Panc1 (cell line): Measurements from ENCODE around the gene PRSS16. TPM values are rescaled to one million over a fixed set of nuclear protein-coding genes. Genes with fewer than 3 reads are reported as not detected.

Experiments used
- ATAC-seq: fragments of 200-7000 bp; cut with Tn5 transposase; 2 replicates; pipeline ENCODE4 v1.9.1; 2020; ENCODE audit warnings: mild to moderate bottlenecking, moderate library complexity
- BruUV-seq: library from RNA; stranded (reverse); fragments of 400-500 nt; replicated peaks from 2 replicates; lab custom pipeline; 2021; lab: Mats Ljungman, UMichigan
- CTCF ChIA-PET: fragments of 300-600 bp; sonication (Branson Sonifier 250); formaldehyde crosslinking; loops from one replicate; lab custom pipeline; 2022; ENCODE audit warnings: antibody characterized with exemption; lab: Charles Lee
- POLR2A ChIA-PET: fragments of 300-600 bp; sonication (Branson Sonifier 250); formaldehyde crosslinking; loops from one replicate; lab custom pipeline; 2022; ENCODE audit warnings: antibody characterized with exemption; lab: Charles Lee
- DNase-seq: peaks from one replicate; pipeline ENCODE4 v3.0.0-alpha.2; 2010; ENCODE audit warnings: low read depth, low spot score
- H3K27ac ChIP-seq: 2 replicates; pipeline ENCODE4 v1.5.1; 2011; ENCODE audit warnings: mild to moderate bottlenecking, low read length, inconsistent platforms
- H3K27me3 ChIP-seq: fragments of 200-500 bp; sonication (Bioruptor generic); 2 replicates; pipeline ENCODE4 v1.6.0; 2014; ENCODE audit warnings: low read length, inconsistent platforms; ENCODE audit not compliant: control insufficient read depth, insufficient read depth
- H3K36me3 ChIP-seq: fragments of 200-500 bp; sonication (Bioruptor generic); 2 replicates; pipeline ENCODE4 v1.5.1; 2014; ENCODE audit warnings: inconsistent platforms, mild to moderate bottlenecking, low read length, moderate library complexity; ENCODE audit not compliant: control insufficient read depth, insufficient read depth
- H3K4me1 ChIP-seq: 2 replicates; pipeline ENCODE4 v1.5.1; 2011; ENCODE audit warnings: inconsistent platforms, mild to moderate bottlenecking, low read length, moderate library complexity; ENCODE audit not compliant: control insufficient read depth, insufficient read depth
- H3K4me3 ChIP-seq, 2 experiments: 2 replicates each; pipeline ENCODE4 v1.5.1; 2011 to 2012; ENCODE audit warnings: low read depth in 2 of 2, low read length in 2 of 2, mild to moderate bottlenecking in 2 of 2, inconsistent platforms in 1 of 2, moderate library complexity in 1 of 2
- H3K9me3 ChIP-seq: fragments of 200-500 bp; sonication (Bioruptor generic); 2 replicates; pipeline ENCODE4 v1.5.1; 2014; ENCODE audit warnings: low read depth, mild to moderate bottlenecking, inconsistent platforms, low read length, moderate library complexity; ENCODE audit not compliant: control insufficient read depth, insufficient read depth
- CTCF ChIP-seq: fragments of 450-650 bp; IDR thresholded peaks from 2 replicates; pipeline ENCODE4 v1.5.1; 2017; ENCODE audit warnings: mild to moderate bottlenecking
- POLR2AphosphoS5 ChIP-seq: IDR thresholded peaks from 2 replicates; pipeline ENCODE4 v1.6.1; 2012; ENCODE audit warnings: mild to moderate bottlenecking, low read depth, low read length, moderate library complexity
- REST ChIP-seq, 2 experiments: IDR thresholded peaks; 2 replicates each; pipeline ENCODE4 v1.6.1; 2011 to 2012; ENCODE audit warnings: low read depth in 2 of 2, control low read depth in 1 of 2, low read length in 1 of 2, mild to moderate bottlenecking in 1 of 2, moderate library complexity in 1 of 2; ENCODE audit not compliant: insufficient read depth in 1 of 2
- SIN3A ChIP-seq: IDR thresholded peaks from 2 replicates; pipeline ENCODE4 v1.6.1; 2012; ENCODE audit warnings: low read depth, mild to moderate bottlenecking, low read length, moderate library complexity, borderline replicate concordance; ENCODE audit not compliant: insufficient read depth
- TCF7L2 ChIP-seq: IDR thresholded peaks from 2 replicates; pipeline ENCODE4 v1.6.1; 2011; ENCODE audit warnings: mild to moderate bottlenecking, low read depth, low read length, inconsistent platforms
- in situ Hi-C: cut with HindIII; loops from 2 replicates; pipeline ENCODE4 v1.10.0; 2016; ENCODE audit warnings: low sequenced_read_pairs, low pct_unique_long_range_greater_than_20kb
- intact Hi-C: fragments of 100-400 bp; cut with micrococcal nuclease; formaldehyde crosslinking; loops from one replicate; pipeline ENCODE4 v1.10.0; 2022; ENCODE audit not compliant: unreplicated experiment
- total RNA-seq: library from RNA; stranded (reverse); gene quantifications from one replicate; pipeline ENCODE4 v1.2.1, GENCODE V29; 2021; ENCODE audit not compliant: unreplicated experiment

The PRSS16 gene
- total RNA-seq, 1 experiment from 2014 or later: 4.7 TPM

- DNase-seq (no peak), ATAC-seq (no peak)
- H3K27ac ChIP-seq: peak overlapping the region; percentile 46; the same call in 1 of the 2 replicates
- no TSS peak for BruUV-seq
- in situ Hi-C loops: no loop called here
- H3K4me3 ChIP-seq: peak overlapping the region; percentile 58 to 85
- no peaks in the 10 kb centered on the region for H3K9me3 ChIP-seq
- CTCF ChIA-PET: no interaction called here
- H3K36me3 ChIP-seq: no peaks in the 10 kb centered on the region
- TF ChIP-seq SIN3A: no peak
- POLR2A ChIA-PET: no interaction called here
- H3K4me1 ChIP-seq: peaks cover 14% of the 10 kb centered on the region
- intact Hi-C loops: no loop called here
- no peaks in the 10 kb centered on the region for H3K27me3 ChIP-seq
Measured at GRCh38 chr6:27287751-27288135, 40.2 kb downstream of the PRSS16 start.

- H3K36me3 ChIP-seq: no peaks in the 10 kb centered on the region
- peak; percentile 79 for ATAC-seq
- peak overlapping the region; percentile 46 for H3K27ac ChIP-seq
- no peaks in the 10 kb centered on the region for H3K27me3 ChIP-seq
- H3K4me1 ChIP-seq: peaks cover 19% of the 10 kb centered on the region
- H3K9me3 ChIP-seq: no peaks in the 10 kb centered on the region
- no TSS peak for BruUV-seq
- intact Hi-C loops: no loop called here
- TF ChIP-seq SIN3A (no peak), CTCF (no peak), TCF7L2 (no peak), REST (IDR thresholded peaks at IDR 0.05; ENCODE audit: insufficient read depth in 1 of 2, low read depth in 2 of 2, low read length in 1 of 2) (no peak), POLR2AphosphoS5 (no peak)
- ChIA-PET CTCF (no interaction called here), POLR2A (no interaction called here)
- DNase-seq: no peak
- peak overlapping the region; percentile 58 to 85 for H3K4me3 ChIP-seq
- in situ Hi-C loops: no loop called here
Measured at GRCh38 chr6:27288136-27289044, 40.9 kb downstream of the PRSS16 start.
